ENCODE measurements around the gene MUC12.

DNA sequence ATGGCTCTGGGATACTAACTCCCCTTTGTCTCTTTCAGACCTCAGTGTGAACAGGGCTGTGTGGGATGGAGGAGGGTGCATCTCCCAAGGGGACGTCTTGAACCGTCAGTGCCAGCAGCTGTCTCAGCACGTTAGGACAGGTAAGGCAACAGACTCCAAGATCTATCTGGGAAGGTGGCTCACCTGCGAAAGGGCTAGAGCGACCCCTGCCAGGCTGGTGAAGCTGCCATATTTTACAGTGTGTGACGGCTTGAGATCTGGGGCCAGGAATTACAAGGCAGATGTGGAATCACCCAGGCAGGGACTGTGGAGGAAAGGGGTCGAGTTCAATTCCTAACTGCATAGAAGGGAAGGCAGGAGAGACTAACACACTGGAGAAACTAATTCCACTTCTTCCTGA, 61.7 kb downstream of the MUC12 start:
- TF ChIP-seq, protein P1, sequence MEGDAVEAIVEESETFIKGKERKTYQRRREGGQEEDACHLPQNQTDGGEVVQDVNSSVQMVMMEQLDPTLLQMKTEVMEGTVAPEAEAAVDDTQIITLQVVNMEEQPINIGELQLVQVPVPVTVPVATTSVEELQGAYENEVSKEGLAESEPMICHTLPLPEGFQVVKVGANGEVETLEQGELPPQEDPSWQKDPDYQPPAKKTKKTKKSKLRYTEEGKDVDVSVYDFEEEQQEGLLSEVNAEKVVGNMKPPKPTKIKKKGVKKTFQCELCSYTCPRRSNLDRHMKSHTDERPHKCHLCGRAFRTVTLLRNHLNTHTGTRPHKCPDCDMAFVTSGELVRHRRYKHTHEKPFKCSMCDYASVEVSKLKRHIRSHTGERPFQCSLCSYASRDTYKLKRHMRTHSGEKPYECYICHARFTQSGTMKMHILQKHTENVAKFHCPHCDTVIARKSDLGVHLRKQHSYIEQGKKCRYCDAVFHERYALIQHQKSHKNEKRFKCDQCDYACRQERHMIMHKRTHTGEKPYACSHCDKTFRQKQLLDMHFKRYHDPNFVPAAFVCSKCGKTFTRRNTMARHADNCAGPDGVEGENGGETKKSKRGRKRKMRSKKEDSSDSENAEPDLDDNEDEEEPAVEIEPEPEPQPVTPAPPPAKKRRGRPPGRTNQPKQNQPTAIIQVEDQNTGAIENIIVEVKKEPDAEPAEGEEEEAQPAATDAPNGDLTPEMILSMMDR (conservative IDR thresholded peaks at IDR 0.05) = no peak
- TF ChIP-seq ZFX (IDR thresholded peaks at IDR 0.05) = no peak
